Measurements from ENCODE around the gene GRIA3.

Gene GRIA3

GRCh38 chrX:123199338-123199737, 15.3 kb downstream of the GRIA3 start:
- no peak for DNase-seq (ENCODE audit: low spot score)

GRCh38 chrX:123201720-123202119, 17.6 kb downstream of the GRIA3 start:
- DNase-seq (ENCODE audit: low spot score): no peak

- no peak for DNase-seq (ENCODE audit: low spot score)
Measured at GRCh38 chrX:123202523-123202922, 18.4 kb downstream of the GRIA3 start.

- DNase-seq (ENCODE audit: low spot score): no peak
Measured at GRCh38 chrX:123203772-123204171, 19.7 kb downstream of the GRIA3 start.

- no peak for DNase-seq (ENCODE audit: low spot score)
Measured at GRCh38 chrX:123206176-123206575, 22.1 kb downstream of the GRIA3 start.

- no peak for DNase-seq (ENCODE audit: low spot score)
Measured at GRCh38 chrX:123210252-123210651, 26.2 kb downstream of the GRIA3 start.

GRCh38 chrX:123215397-123216089, 31.5 kb downstream of the GRIA3 start:
- DNase-seq (ENCODE audit: low spot score): no peak

GRCh38 chrX:123217077-123217476, 33.0 kb downstream of the GRIA3 start:
- DNase-seq (ENCODE audit: low spot score): peak; percentile 68

GRCh38 chrX:123217728-123218127, 33.6 kb downstream of the GRIA3 start:
- DNase-seq (ENCODE audit: low spot score): no peak

GRCh38 chrX:123219916-123220315, 35.8 kb downstream of the GRIA3 start:
- DNase-seq (ENCODE audit: low spot score): no peak

GRCh38 chrX:123222920-123223319, 38.8 kb downstream of the GRIA3 start:
- no peak for DNase-seq (ENCODE audit: low spot score)

GRCh38 chrX:123223409-123223808, 39.3 kb downstream of the GRIA3 start:
- DNase-seq (ENCODE audit: low spot score): no peak

- DNase-seq (ENCODE audit: low spot score): no peak
Measured at GRCh38 chrX:123223859-123224258, 39.8 kb downstream of the GRIA3 start.

- no peak for DNase-seq (ENCODE audit: low spot score)
Measured at GRCh38 chrX:123230798-123231197, 46.7 kb downstream of the GRIA3 start.

- no peak for DNase-seq (ENCODE audit: low spot score)
Measured at GRCh38 chrX:123236859-123237258, 52.8 kb downstream of the GRIA3 start.

- no peak for DNase-seq (ENCODE audit: low spot score)
Measured at GRCh38 chrX:123237271-123237670, 53.2 kb downstream of the GRIA3 start.

GRCh38 chrX:123254457-123254856, 70.4 kb downstream of the GRIA3 start:
- DNase-seq (ENCODE audit: low spot score): no peak

GRCh38 chrX:123256378-123256777, 72.3 kb downstream of the GRIA3 start:
- DNase-seq (ENCODE audit: low spot score): no peak

- DNase-seq (ENCODE audit: low spot score): no peak
Measured at GRCh38 chrX:123260920-123261418, 76.9 kb downstream of the GRIA3 start.

- no peak for DNase-seq (ENCODE audit: low spot score)
Measured at GRCh38 chrX:123263270-123263669, 79.2 kb downstream of the GRIA3 start.

- DNase-seq (ENCODE audit: low spot score): no peak
Measured at GRCh38 chrX:123263747-123264146, 79.7 kb downstream of the GRIA3 start.

- DNase-seq (ENCODE audit: low spot score): peak; percentile 32
Measured at GRCh38 chrX:123267220-123267619, 83.1 kb downstream of the GRIA3 start.

- DNase-seq (ENCODE audit: low spot score): no peak
Measured at GRCh38 chrX:123271902-123272301, 87.8 kb downstream of the GRIA3 start.

GRCh38 chrX:123272630-123273029, 88.6 kb downstream of the GRIA3 start:
- no peak for DNase-seq (ENCODE audit: low spot score)
